ENCODE data around the gene ITIH1. TPM values are rescaled to one million over a fixed set of nuclear protein-coding genes. Genes with fewer than 3 reads are reported as not detected.
"Not testable (repeated sequence)": the region's sequence is repeated elsewhere in the genome, so short reads cannot be mapped to it uniquely, and the experiment has no call there.

ITIH1 gene, protein sequence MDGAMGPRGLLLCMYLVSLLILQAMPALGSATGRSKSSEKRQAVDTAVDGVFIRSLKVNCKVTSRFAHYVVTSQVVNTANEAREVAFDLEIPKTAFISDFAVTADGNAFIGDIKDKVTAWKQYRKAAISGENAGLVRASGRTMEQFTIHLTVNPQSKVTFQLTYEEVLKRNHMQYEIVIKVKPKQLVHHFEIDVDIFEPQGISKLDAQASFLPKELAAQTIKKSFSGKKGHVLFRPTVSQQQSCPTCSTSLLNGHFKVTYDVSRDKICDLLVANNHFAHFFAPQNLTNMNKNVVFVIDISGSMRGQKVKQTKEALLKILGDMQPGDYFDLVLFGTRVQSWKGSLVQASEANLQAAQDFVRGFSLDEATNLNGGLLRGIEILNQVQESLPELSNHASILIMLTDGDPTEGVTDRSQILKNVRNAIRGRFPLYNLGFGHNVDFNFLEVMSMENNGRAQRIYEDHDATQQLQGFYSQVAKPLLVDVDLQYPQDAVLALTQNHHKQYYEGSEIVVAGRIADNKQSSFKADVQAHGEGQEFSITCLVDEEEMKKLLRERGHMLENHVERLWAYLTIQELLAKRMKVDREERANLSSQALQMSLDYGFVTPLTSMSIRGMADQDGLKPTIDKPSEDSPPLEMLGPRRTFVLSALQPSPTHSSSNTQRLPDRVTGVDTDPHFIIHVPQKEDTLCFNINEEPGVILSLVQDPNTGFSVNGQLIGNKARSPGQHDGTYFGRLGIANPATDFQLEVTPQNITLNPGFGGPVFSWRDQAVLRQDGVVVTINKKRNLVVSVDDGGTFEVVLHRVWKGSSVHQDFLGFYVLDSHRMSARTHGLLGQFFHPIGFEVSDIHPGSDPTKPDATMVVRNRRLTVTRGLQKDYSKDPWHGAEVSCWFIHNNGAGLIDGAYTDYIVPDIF
- total RNA-seq, result 1 to 10 TPM in 1 of 8 experiments, under 1 TPM in 4, not detected in 3; 0.38 to 1.0 (median 0.66) TPM

DNA sequence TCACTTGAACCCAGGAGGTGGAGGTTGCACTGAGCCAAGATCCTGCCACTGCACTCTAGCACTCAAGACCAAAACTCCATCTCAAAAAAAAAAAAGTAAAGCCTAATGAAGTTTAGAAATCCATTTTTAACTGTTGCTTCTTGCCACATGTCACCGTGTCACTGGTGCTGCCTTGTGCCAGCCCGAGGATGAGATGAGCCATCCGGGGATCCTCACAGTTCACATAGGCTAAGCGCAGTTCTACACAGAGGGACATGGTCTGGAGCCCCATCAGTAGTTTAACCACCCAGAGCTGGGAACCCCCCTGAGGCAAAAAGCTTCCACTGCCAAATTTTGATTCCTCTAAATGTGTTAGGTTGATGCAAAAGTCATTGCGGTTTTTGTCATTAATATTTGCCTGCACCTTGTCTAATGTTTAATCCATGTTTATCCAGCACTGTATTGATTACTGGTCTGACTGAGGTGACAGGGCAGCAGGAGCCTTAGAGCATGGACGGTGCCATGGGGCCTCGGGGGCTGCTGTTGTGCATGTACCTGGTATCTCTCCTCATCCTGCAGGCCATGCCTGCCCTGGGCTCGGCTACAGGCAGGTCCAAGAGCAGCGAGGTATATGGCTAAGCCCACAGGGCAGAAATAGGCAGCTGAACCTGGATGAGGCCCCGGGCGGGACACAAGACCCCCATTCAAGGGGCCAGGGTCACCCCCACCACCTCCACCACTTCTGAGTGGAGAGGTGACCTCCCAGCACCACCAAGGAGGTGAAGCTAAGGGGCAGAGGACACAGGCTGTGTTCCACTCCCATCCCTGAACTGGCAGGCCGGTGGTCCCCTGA is at the start of gene ITIH1:
TSS of gene ITIH1 (plus strand) at position 473 of the 832 bp plus-strand sequence. CDS start at position 490, 17 bp downstream.
- Histone ChIP-seq H3K27ac (no peak within 1 kb of the TSS), H3K4me3 (no peak within 1 kb of the TSS), H3K4me1 (replicated peaks in 1 of 2) (no peaks in the 10 kb centered on the region)
- no peak for ATAC-seq (replicated peaks in 6 of 8)
- WGBS, 10 experiments, result 17 to 94% (median 76%) methylated on average over 1 to 9 of the region's 12 CpGs; no CpG with 5 or more reads in 2 of the 10 experiments
- in situ Hi-C loops (cut with MboI; ENCODE audit: low pct_unique_long_range_greater_than_20kb in 2 of 9, low sequenced_read_pairs in 9 of 9, unreplicated experiment in 9 of 9), result no loop called here

DNA sequence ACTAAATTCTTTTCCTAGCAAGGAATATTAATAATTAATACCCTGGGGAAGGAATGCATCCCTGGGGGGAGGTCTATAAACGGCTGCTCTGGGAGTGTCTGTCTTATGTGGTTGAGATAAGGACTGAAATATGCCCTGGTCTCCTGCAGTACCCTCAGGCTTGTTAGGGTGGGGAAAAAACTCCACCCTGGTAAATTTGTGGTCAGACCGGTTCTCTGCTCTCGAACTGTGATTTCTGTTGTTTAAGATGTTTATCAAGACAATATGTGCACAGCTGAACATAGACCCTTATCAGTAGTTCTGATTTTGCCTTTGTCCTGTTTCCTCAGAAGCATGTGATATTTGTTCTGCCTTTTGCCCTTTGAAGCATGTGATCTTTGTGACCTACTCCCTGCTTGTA is 48.6 kb upstream of the ITIH1 start:
- in situ Hi-C loops (cut with MboI; ENCODE audit: low pct_unique_long_range_greater_than_20kb in 2 of 9, low sequenced_read_pairs in 9 of 9, unreplicated experiment in 9 of 9); ATAC-seq (replicated peaks in 6 of 8); H3K4me3 ChIP-seq: not testable (repeated sequence)

DNA sequence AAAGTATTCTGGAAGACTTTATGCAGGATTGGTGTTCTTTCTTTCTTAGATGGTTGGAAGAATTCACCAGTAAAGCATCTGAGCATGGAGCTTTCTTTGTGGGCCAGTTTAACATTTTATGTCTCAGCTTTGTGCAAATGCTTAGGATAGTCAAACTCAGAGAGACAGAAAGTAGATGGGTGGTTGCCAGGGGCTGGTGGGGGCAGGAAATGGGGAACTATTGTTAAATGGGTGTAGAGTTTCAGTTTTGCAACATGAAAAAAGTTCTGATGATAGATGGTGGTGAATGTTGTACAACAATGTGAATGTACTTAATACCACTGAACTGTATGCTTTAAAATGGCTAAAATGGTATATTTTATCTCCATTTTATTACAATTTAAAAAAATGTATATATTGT is 46.7 kb upstream of the ITIH1 start:
- in situ Hi-C loops (cut with MboI; ENCODE audit: low pct_unique_long_range_greater_than_20kb in 2 of 9, low sequenced_read_pairs in 9 of 9, unreplicated experiment in 9 of 9), result no loop called here
- no peak overlapping the region for H3K4me3 ChIP-seq
- H3K27ac ChIP-seq, result no peak overlapping the region
- H3K4me1 ChIP-seq (replicated peaks in 1 of 2), result no peaks in the 10 kb centered on the region
- ATAC-seq (replicated peaks in 6 of 8), result no peak

More for the DNA sequence above, 48.6 kb upstream of the ITIH1 start:
- H3K4me1 ChIP-seq (replicated peaks in 1 of 2); H3K27ac ChIP-seq: not testable (repeated sequence)
- WGBS, 10 experiments, result 73 to 83% (median 75%) methylated on average over 2 of the region's 3 CpGs; no CpG with 5 or more reads in 7 of the 10 experiments

DNA sequence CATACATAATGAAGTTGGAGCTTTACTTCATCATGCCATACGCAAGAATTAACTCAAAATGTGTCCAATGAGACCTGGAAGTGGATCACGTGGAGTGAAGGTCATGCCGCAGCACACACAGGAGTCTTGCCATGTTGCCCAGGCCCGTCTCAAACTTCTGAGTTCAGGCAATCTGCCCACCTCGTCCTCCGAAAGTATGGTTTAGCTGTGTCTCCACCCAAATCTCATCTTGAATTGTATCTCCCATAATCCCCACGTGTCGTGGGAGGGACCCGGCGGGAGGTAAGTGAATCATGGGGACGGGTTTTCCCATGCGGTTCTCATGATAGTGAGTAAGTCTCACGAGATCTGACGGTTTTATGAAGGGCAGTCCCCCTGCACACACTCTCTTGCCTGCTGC is 45.8 kb upstream of the ITIH1 start:
- no peak for ATAC-seq (replicated peaks in 6 of 8)
- in situ Hi-C loops (cut with MboI; ENCODE audit: low pct_unique_long_range_greater_than_20kb in 2 of 9, low sequenced_read_pairs in 9 of 9, unreplicated experiment in 9 of 9), result no loop called here
- Histone ChIP-seq H3K4me1 (replicated peaks in 1 of 2) (no peaks in the 10 kb centered on the region), H3K4me3 (no peak overlapping the region), H3K27ac (no peak overlapping the region)
- 62 to 100% (median 83%) methylated on average over 2 to 8 of the region's 14 CpGs; no CpG with 5 or more reads in 2 of the 10 experiments for WGBS, 10 experiments

DNA sequence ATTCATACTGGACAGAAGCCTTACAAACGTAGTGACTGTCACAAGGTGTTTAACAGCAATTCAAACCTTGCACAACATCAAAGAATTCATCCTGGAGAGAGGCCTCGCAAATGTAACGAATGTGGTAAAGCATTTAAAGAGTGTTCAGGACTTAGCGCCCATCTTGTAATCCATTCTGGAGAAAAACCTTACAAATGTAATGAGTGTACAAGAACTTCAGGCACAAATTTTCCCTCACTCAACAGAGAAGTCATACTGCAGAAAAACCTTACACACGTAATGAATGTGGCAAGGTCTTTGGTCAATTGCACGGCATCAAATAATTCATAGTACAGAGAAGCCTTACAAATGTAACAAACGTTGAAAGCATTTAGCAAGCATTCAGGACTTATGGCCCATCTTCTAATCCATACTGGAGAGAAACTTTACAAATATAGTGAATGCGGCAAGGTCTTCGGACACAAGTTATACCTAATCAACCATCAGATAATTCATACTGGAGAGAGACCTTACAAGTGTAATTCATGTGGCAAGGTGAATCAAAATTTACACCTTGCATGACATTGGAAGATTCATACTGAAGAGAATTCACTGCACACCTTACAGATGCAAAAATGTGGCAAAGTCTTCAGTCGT is 44.0 kb upstream of the ITIH1 start:
- WGBS, 10 experiments, result 83 to 100% (median 92%) methylated on average over 4 to 10 of the region's 10 CpGs
- H3K27ac ChIP-seq, result no peak overlapping the region
- in situ Hi-C loops (cut with MboI; ENCODE audit: low pct_unique_long_range_greater_than_20kb in 2 of 9, low sequenced_read_pairs in 9 of 9, unreplicated experiment in 9 of 9), result no loop called here
- no peak for ATAC-seq (replicated peaks in 6 of 8)
- H3K4me3 ChIP-seq, result no peak overlapping the region
- no peaks in the 10 kb centered on the region for H3K4me1 ChIP-seq (replicated peaks in 1 of 2)

DNA sequence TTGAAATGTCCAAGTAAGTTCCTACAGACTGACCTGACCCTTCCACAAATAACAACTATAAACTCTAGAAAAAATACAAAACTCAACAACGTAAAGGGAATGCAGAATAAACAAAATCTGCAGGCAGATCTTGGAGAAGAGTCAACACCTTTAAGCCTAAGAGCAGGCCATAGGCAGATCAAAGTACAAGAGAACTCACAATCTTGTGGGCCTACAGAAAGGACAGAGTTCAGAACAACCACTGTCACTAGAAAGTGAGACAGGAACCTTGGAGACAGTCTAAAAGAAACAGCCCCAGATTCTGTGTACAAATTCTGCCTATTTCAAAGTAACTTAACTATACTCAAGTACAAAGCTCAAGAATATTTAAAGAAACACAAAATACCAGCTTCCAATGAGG is 37.7 kb upstream of the ITIH1 start:
- ATAC-seq (replicated peaks in 6 of 8), result no peak
- Histone ChIP-seq H3K4me1 (replicated peaks in 1 of 2) (no peaks in the 10 kb centered on the region), H3K27ac (no peak overlapping the region), H3K4me3 (no peak overlapping the region)
- in situ Hi-C loops (cut with MboI; ENCODE audit: low pct_unique_long_range_greater_than_20kb in 2 of 9, low sequenced_read_pairs in 9 of 9, unreplicated experiment in 9 of 9), result no loop called here
- WGBS, 10 experiments, result 50 to 100% (median 95%) methylated on average over 1 of the region's 1 CpG

DNA sequence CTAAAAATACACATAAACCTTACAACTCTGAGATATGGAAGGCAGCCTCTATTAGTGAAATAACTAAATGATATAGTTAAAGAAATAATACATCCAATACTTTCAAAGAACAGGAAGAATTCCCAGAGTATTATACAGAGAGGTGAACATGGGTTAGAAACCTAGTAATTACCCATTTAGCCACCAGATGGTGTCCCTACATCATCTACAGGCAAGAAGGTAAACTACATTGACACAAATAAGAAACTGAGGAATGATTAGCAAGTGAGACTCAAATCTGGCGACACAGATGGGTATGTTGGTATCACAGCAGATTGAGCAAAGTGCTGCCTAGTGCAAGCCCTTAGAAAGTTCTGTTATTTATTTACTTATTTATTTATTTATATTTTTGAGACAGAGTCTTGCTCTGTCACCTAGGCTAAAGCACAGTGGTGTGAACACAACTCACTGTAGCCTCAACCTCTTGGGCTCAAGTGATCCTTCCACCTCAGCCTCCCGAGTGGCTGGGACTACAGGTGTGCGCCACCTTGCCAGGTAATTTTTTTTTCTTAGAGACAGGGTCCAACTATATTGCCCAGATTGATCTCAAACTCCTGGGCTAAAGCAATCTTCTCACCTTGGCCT is 34.9 kb upstream of the ITIH1 start:
- Histone ChIP-seq H3K27ac (no peak overlapping the region), H3K4me1 (replicated peaks in 1 of 2) (no peaks in the 10 kb centered on the region), H3K4me3 (no peak overlapping the region)
- in situ Hi-C loops (cut with MboI; ENCODE audit: low pct_unique_long_range_greater_than_20kb in 2 of 9, low sequenced_read_pairs in 9 of 9, unreplicated experiment in 9 of 9), result no loop called here
- WGBS, 10 experiments, result 20 to 100% (median 94%) methylated on average over 1 to 3 of the region's 3 CpGs; no CpG with 5 or more reads in 4 of the 10 experiments
- ATAC-seq (replicated peaks in 6 of 8), result peak in 3 of 8 experiments; percentile 50 to 67 (median 60)

DNA sequence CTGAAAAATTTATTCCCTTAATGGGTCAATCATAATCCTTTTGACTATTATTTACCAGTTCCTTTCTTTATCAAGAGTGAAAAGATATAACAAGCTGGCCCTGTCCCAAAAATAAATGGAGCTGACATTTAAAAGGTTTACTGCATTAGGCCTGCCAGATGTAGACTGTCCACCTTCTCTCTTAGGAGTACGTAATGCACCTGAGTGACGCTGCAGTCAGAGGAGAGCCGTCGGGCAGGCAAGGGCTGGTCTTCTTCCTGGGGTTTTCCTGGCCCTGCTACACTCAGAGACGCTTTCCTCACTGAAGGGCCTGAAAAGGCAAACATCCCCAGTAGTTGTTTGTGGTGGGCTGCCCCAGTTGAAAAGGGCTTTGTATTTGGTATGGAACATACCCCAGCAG is 34.2 kb upstream of the ITIH1 start:
- H3K4me3 ChIP-seq, result no peak overlapping the region
- in situ Hi-C loops (cut with MboI; ENCODE audit: low pct_unique_long_range_greater_than_20kb in 2 of 9, low sequenced_read_pairs in 9 of 9, unreplicated experiment in 9 of 9), result no loop called here
- no peaks in the 10 kb centered on the region for H3K4me1 ChIP-seq (replicated peaks in 1 of 2)
- no peak overlapping the region for H3K27ac ChIP-seq
- 83 to 100% (median 98%) methylated on average over 1 to 4 of the region's 5 CpGs; no CpG with 5 or more reads in 6 of the 10 experiments for WGBS, 10 experiments
- no peak for ATAC-seq (replicated peaks in 6 of 8)

DNA sequence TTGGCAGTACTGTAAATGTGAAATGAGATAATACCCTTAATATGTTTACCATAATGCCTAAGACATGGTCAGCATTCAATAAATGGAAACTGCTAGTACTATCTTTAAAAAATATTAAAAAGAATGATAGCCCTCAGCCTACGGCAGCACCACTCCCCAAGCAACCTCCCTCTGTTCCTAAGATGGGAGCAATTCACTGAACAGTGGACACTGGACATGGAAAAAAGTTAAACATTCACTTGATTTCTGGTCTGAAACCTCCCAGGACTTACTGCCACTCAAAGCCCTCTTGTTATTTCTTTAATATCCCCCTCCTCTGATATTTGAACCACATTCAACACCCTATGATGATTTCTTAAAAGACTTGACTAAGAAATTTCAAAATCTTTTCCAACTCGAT is 33.7 kb upstream of the ITIH1 start:
- 55 to 100% (median 90%) methylated on average over 1 to 2 of the region's 2 CpGs; no CpG with 5 or more reads in 2 of the 10 experiments for WGBS, 10 experiments
- in situ Hi-C loops (cut with MboI; ENCODE audit: low pct_unique_long_range_greater_than_20kb in 2 of 9, low sequenced_read_pairs in 9 of 9, unreplicated experiment in 9 of 9), result no loop called here
- ATAC-seq (replicated peaks in 6 of 8), result no peak

DNA sequence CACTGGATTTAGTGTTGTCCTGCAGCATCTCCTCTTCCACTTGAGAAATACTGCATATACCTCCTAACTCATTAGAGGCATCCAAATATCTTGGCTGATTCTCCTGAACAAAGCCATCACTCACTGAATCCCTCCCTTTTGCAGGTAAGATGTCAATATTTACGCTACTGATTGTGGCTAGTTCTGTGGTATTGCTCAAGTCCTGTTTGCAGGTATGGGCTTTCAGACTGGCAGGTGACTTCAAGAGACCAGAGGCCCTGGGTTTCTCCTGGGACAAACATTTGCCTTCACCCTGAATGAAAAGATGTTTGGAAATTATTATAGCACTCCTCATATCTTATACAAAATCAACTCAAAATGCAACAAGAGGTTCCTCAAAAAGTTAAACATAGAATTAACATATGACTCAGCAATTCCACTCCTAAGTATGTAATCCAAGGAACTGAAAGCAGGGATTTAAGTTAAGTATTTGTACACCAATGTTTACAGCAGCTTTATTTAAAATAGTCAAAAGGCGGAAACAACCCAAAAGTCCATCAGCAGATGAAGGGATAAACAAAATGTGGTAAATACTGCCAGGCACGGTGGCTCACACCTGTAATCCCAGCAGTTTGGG is 25.2 kb upstream of the ITIH1 start:
- 68 to 100% (median 93%) methylated on average over 1 to 3 of the region's 3 CpGs; no CpG with 5 or more reads in 2 of the 10 experiments for WGBS, 10 experiments
- ATAC-seq (replicated peaks in 6 of 8), result peak in 3 of 8 experiments; percentile 34 to 72 (median 68)
- Histone ChIP-seq H3K4me3 (no peak overlapping the region), H3K27ac (no peak overlapping the region), H3K4me1 (replicated peaks in 1 of 2) (no peaks in the 10 kb centered on the region)
- in situ Hi-C loops (cut with MboI; ENCODE audit: low pct_unique_long_range_greater_than_20kb in 2 of 9, low sequenced_read_pairs in 9 of 9, unreplicated experiment in 9 of 9), result no loop called here

More for the DNA sequence above, 33.7 kb upstream of the ITIH1 start:
- Histone ChIP-seq H3K4me1 (replicated peaks in 1 of 2) (no peaks in the 10 kb centered on the region), H3K4me3 (no peak overlapping the region), H3K27ac (no peak overlapping the region)

DNA sequence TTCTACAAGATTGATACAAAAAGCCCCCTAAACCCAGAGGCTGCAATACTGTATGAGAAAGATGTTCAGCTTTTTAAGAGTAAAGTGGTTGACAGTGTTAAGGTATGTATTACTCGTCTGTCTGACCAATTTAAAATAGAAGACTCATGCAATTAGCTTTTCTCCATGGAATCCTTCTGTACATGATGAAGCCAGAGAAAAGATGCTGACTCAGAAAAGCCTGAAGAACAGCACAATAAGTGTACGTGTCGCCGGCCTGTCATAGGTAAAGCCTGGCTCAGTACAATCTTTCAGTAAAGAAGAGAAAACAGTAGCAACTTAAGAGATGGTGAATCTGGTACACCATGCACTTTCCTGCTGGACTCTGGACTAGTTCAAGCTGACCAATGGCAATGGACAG is 23.0 kb upstream of the ITIH1 start:
- in situ Hi-C loops (cut with MboI; ENCODE audit: low pct_unique_long_range_greater_than_20kb in 2 of 9, low sequenced_read_pairs in 9 of 9, unreplicated experiment in 9 of 9), result no loop called here
- no peak overlapping the region for H3K27ac ChIP-seq
- no peak overlapping the region for H3K4me3 ChIP-seq
- ATAC-seq (replicated peaks in 6 of 8), result no peak
- whole genome bisulfite sequencing, 10 experiments, result 81 to 100% (median 91%) methylated on average over 1 to 4 of the region's 4 CpGs
- no peaks in the 10 kb centered on the region for H3K4me1 ChIP-seq (replicated peaks in 1 of 2)

All from motor neuron (in vitro differentiated cells).